Subcutaneous adipose tissue (tissue), 4 donors: ENCODE data around the gene TMEM131. TPM values are rescaled to one million over a fixed set of nuclear protein-coding genes. Genes with fewer than 3 reads are reported as not detected.

Source experiments
- total RNA-seq, 4 donors: library from RNA; depleted of rRNA; stranded (reverse); fragments of >200 nt; gene quantifications; one replicate each; pipeline ENCODE4 v1.1.0, GENCODE V29; 2016
- TF ChIP-seq, protein P1 (sequence below): fragments of 450-650 bp; IDR thresholded peaks from one replicate; pipeline ENCODE4 v1.5.1; 2016; ENCODE audit warnings: low read depth, mild to moderate bottlenecking, control low read depth, antibody characterized with exemption, moderate library complexity

The TMEM131 gene
- total RNA-seq, 4 donors from 2014 or later, result 35.5 to 44.3 (median 39.7) TPM

DNA sequence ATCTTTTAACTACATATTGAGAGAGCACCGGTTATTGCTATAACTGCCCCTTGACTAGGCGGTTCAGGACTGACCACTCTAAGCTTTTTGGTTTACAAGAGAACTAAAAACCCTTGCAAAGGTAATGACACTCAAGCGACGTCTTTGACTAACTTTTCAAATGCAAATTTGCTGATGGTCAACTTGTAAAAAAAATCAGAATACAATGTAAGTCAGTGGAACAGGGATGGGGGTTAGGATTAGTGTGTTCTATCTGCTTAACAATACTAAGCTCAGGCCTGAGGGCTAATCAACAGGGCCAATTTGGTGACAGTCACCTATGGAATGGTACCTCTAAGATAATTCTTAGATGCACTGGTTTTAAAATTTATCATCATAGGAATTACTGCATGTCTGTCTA is 225.3 kb downstream of the TMEM131 start:
- TF ChIP-seq, protein P1, sequence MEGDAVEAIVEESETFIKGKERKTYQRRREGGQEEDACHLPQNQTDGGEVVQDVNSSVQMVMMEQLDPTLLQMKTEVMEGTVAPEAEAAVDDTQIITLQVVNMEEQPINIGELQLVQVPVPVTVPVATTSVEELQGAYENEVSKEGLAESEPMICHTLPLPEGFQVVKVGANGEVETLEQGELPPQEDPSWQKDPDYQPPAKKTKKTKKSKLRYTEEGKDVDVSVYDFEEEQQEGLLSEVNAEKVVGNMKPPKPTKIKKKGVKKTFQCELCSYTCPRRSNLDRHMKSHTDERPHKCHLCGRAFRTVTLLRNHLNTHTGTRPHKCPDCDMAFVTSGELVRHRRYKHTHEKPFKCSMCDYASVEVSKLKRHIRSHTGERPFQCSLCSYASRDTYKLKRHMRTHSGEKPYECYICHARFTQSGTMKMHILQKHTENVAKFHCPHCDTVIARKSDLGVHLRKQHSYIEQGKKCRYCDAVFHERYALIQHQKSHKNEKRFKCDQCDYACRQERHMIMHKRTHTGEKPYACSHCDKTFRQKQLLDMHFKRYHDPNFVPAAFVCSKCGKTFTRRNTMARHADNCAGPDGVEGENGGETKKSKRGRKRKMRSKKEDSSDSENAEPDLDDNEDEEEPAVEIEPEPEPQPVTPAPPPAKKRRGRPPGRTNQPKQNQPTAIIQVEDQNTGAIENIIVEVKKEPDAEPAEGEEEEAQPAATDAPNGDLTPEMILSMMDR, result no peak

- TF ChIP-seq, protein P1, result no peak
These were observed 226.0 kb downstream of the TMEM131 start for GRCh38 chr2:97769711-97770110.

DNA sequence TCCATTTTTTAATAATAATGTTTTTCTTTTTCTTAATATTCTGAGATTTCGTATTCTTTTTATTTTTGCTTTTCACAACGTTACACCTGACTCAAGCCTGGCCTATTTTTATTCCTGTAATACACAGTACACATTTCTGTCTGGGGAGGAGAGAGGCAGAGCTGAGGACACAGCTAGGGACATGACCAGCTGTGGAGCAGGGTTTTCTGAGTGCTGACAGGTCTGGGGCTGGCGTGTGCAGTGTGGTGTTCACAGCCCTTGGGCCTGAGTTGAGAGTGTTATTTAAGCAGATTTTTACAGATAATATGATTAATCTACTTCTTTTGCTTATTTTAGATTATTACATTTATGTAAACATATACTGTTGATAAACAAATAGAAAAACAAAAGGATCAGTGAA is 226.4 kb downstream of the TMEM131 start:
- TF ChIP-seq, protein P1, result no peak

DNA sequence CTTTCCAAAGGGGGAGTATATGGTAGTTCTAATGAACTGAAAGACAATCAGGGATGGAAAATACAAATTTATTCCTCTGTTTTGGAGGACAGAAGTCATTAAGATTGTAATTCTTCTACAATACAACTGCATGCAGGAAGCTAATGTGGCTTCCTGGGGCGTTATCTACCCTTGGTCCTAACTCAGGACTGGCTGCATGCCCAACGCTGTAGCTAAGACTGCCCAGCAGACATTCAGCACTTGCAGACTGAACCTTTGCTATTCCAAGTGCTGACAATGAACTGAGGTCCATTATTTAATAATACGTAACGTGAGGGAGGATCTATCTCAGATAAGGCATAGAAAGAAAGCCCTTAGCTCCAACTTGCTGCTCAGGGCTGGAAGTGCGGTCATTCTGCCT is 229.2 kb downstream of the TMEM131 start:
- TF ChIP-seq, protein P1, result no peak

GRCh38 chr2:97765933-97766332 is 229.8 kb downstream of the TMEM131 start:
- TF ChIP-seq, protein P1, result no peak

DNA sequence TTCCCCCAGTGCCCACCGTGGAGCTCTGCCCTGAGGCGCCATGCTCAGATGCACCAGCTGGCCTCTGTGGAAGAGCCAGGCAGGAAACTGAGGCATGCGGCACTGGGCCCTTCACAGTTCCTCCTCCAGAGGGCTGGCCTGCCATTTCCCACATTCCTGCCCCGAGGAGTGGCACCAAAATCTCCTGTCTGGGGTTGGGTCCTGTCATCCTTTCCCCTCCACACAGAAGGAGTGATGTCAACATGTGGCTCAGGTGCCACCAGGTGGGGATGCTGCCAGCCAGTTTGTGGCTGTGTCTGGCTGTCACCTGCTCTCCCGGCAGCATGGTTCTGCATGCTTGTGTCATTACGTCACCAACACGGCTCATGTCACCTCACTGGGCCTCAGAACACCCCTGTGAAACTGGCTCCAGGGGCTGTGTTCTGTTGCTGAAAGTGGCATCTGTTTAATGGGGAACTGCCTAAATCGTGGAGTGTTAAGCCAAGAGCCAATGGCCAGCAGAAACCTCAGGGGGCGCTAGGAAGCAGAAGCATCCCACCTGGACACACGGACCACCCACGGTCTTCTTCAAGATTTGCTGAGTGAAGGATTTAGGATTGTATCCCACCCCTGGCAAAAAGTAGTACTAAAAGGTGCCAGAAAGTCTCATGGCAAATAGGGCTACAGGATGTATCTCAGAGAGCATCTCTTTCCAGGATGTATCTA is 231.0 kb downstream of the TMEM131 start:
- TF ChIP-seq, protein P1, result no peak

- TF ChIP-seq, protein P1, result no peak
These were observed 232.4 kb downstream of the TMEM131 start for GRCh38 chr2:97763176-97763845.
